ENCODE measurements around the gene PFKFB4. TPM values are rescaled to one million over a fixed set of nuclear protein-coding genes. Genes with fewer than 3 reads are reported as not detected.
"Not testable (repeated sequence)": the region's sequence is repeated elsewhere in the genome, so short reads cannot be mapped to it uniquely, and the experiment has no call there.

Gene PFKFB4
- total and polyA plus RNA-seq, 4 experiments from 2014 or later: 2.5 to 2.7 (median 2.6) TPM

DNA sequence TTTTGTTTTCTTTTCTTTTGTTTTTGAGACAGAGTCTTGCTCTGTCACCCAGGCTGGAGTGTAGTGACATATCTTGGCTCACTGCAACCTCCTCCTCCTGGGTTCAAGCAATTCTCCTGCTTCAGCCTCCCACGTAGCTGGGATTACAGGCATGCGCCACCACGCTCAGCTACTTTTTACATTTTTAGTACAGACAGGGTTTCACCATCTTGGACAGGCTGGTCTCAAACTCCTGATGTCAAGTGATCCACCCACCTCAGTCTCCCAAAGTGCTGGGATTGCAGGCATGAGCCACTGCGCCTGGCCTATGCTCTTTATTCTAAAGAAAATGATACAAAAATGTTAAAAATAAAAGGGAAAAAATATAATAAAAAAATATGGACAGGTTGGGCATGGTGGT lies 25.9 kb downstream of the PFKFB4 start:
- H3K4me3 Mint-ChIP-seq; H3K4me3 ChIP-seq (ENCODE audit: low read length in 2 of 2); intact Hi-C loops (cut with micrococcal nuclease); H3K36me3 ChIP-seq (ENCODE audit: insufficient read depth, low read length); H3K27ac Mint-ChIP-seq; H3K9me3 ChIP-seq (ENCODE audit: control insufficient read depth in 1 of 2, low read length in 2 of 2); H3K27me3 ChIP-seq (ENCODE audit: insufficient read depth, low read length); H3K4me1 ChIP-seq (ENCODE audit: insufficient read depth, low read length); H3K36me3 Mint-ChIP-seq; H3K27me3 Mint-ChIP-seq; H3K27ac ChIP-seq (ENCODE audit: low read depth, low read length); H3K4me1 Mint-ChIP-seq; H3K9me3 Mint-ChIP-seq; POLR2A ChIA-PET (ENCODE audit: partially characterized antibody); DNase-seq: not testable (repeated sequence)
- CTCF ChIA-PET (ENCODE audit: partially characterized antibody): interaction anchor here (1.0 to 1.4 kb wide), 3 partner anchors 18 to 94 kb away, joined by 3 to 5 read pairs (median 4); no protein-coding TSS in a partner anchor

- ChIA-PET POLR2A (ENCODE audit: partially characterized antibody) (no interaction called here), CTCF (ENCODE audit: partially characterized antibody) (interaction anchor here (0.7 kb wide), 1 partner anchor 93 kb away, joined by 3 read pairs; no protein-coding TSS in a partner anchor)
- H3K27me3 Mint-ChIP-seq: no peaks in the 10 kb centered on the region
- Histone ChIP-seq H3K27ac (ENCODE audit: low read depth, low read length) (no peak overlapping the region), H3K9me3 (ENCODE audit: control insufficient read depth in 1 of 2, low read length in 2 of 2) (no peaks in the 10 kb centered on the region), H3K36me3 (ENCODE audit: insufficient read depth, low read length) (no peaks in the 10 kb centered on the region), H3K4me3 (ENCODE audit: low read length in 2 of 2) (no peak overlapping the region), H3K4me1 (ENCODE audit: insufficient read depth, low read length) (no peaks in the 10 kb centered on the region), H3K27me3 (ENCODE audit: insufficient read depth, low read length) (no peaks in the 10 kb centered on the region)
- no peak for DNase-seq
- peaks cover 0 to under 1% of the 10 kb centered on the region in 2 donors for H3K36me3 Mint-ChIP-seq
- no peak overlapping the region for H3K4me3 Mint-ChIP-seq
- peaks cover 0 to 7% (median 2%) of the 10 kb centered on the region in 4 donors for H3K4me1 Mint-ChIP-seq
- no peak overlapping the region for H3K27ac Mint-ChIP-seq
- intact Hi-C loops (cut with micrococcal nuclease): no loop called here
- H3K9me3 Mint-ChIP-seq: no peaks in the 10 kb centered on the region
Observed at GRCh38 chr3:48528754-48529153, 27.8 kb downstream of the PFKFB4 start.

GRCh38 chr3:48528048-48528447 lies 28.6 kb downstream of the PFKFB4 start:
- Histone ChIP-seq H3K9me3 (ENCODE audit: control insufficient read depth in 1 of 2, low read length in 2 of 2) (no peaks in the 10 kb centered on the region), H3K36me3 (ENCODE audit: insufficient read depth, low read length) (no peaks in the 10 kb centered on the region), H3K27me3 (ENCODE audit: insufficient read depth, low read length) (no peaks in the 10 kb centered on the region), H3K4me3 (ENCODE audit: low read length in 2 of 2) (no peak overlapping the region), H3K4me1 (ENCODE audit: insufficient read depth, low read length) (no peaks in the 10 kb centered on the region), H3K27ac (ENCODE audit: low read depth, low read length) (no peak overlapping the region)
- H3K27ac Mint-ChIP-seq: peak overlapping the region in 1 of 7 donors; percentile 23
- H3K4me1 Mint-ChIP-seq: peaks cover 0 to 7% (median 2%) of the 10 kb centered on the region in 4 donors
- no peaks in the 10 kb centered on the region for H3K9me3 Mint-ChIP-seq
- H3K36me3 Mint-ChIP-seq: no peaks in the 10 kb centered on the region
- DNase-seq: no peak
- POLR2A ChIA-PET (ENCODE audit: partially characterized antibody): no interaction called here
- intact Hi-C loops (cut with micrococcal nuclease): no loop called here
- CTCF ChIA-PET (ENCODE audit: partially characterized antibody): interaction anchor here (0.7 to 0.9 kb wide), 2 partner anchors 92 kb away, joined by 3 to 5 read pairs; no protein-coding TSS in a partner anchor
- no peak overlapping the region for H3K4me3 Mint-ChIP-seq
- no peaks in the 10 kb centered on the region for H3K27me3 Mint-ChIP-seq

- no peaks in the 10 kb centered on the region for H3K36me3 Mint-ChIP-seq
- H3K4me1 Mint-ChIP-seq: peaks cover 1 to 20% (median 5%) of the 10 kb centered on the region in 4 donors
- Histone ChIP-seq H3K27me3 (ENCODE audit: insufficient read depth, low read length) (no peaks in the 10 kb centered on the region), H3K9me3 (ENCODE audit: control insufficient read depth in 1 of 2, low read length in 2 of 2) (no peaks in the 10 kb centered on the region), H3K36me3 (ENCODE audit: insufficient read depth, low read length) (no peaks in the 10 kb centered on the region), H3K27ac (ENCODE audit: low read depth, low read length) (no peak overlapping the region), H3K4me3 (ENCODE audit: low read length in 2 of 2) (no peak overlapping the region), H3K4me1 (ENCODE audit: insufficient read depth, low read length) (peaks cover 7% of the 10 kb centered on the region)
- no peaks in the 10 kb centered on the region for H3K27me3 Mint-ChIP-seq
- ChIA-PET POLR2A (ENCODE audit: partially characterized antibody) (no interaction called here), CTCF (ENCODE audit: partially characterized antibody) (interaction anchor here (0.9 to 1.2 kb wide), 3 partner anchors 18 to 91 kb away, joined by 3 read pairs; no protein-coding TSS in a partner anchor)
- no peaks in the 10 kb centered on the region for H3K9me3 Mint-ChIP-seq
- H3K4me3 Mint-ChIP-seq: no peak overlapping the region
- peak overlapping the region in 1 of 7 donors; percentile 56 for H3K27ac Mint-ChIP-seq
- DNase-seq: no peak
- intact Hi-C loops (cut with micrococcal nuclease): no loop called here
Observed at GRCh38 chr3:48524970-48525369, 31.6 kb downstream of the PFKFB4 start.

DNA sequence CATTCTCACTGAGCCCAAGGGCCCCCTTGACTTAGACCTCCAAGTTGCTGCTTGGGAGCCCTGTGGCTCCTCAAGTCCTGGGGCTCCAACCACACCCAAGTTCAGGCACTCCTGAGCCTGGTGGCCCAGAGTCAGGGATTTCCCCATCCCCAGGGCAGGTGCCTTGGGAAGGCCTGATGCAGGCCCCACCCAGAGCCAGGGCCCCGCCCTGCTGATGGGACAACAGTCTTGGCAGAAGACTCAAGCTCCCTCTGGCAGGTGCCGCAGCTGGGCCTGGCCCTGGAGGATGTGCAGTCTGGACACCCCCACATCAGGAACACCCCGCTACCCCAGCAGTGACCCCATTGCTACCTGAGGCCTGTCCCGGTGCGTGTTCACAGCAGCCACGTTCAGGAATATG lies 35.0 kb downstream of the PFKFB4 start:
- intact Hi-C loops (cut with micrococcal nuclease): no loop called here
- H3K27ac Mint-ChIP-seq: no peak overlapping the region
- no peaks in the 10 kb centered on the region for H3K27me3 ChIP-seq (ENCODE audit: insufficient read depth, low read length)
- no peaks in the 10 kb centered on the region for H3K27me3 Mint-ChIP-seq
- H3K27ac ChIP-seq (ENCODE audit: low read depth, low read length): no peak overlapping the region
- no peak for DNase-seq
- H3K36me3 ChIP-seq (ENCODE audit: insufficient read depth, low read length): no peaks in the 10 kb centered on the region
- no peak overlapping the region for H3K4me3 Mint-ChIP-seq
- peaks cover 22 to 54% (median 33%) of the 10 kb centered on the region in 4 donors for H3K4me1 Mint-ChIP-seq
- no peaks in the 10 kb centered on the region for H3K36me3 Mint-ChIP-seq
- no peak overlapping the region for H3K4me3 ChIP-seq (ENCODE audit: low read length in 2 of 2)
- H3K4me1 ChIP-seq (ENCODE audit: insufficient read depth, low read length): peaks cover 41% of the 10 kb centered on the region
- ChIA-PET POLR2A (ENCODE audit: partially characterized antibody) (no interaction called here), CTCF (ENCODE audit: partially characterized antibody) (interaction anchor here (3.9 kb wide), 1 partner anchor 86 kb away, joined by 15 read pairs; no protein-coding TSS in a partner anchor)
- no peaks in the 10 kb centered on the region for H3K9me3 Mint-ChIP-seq
- no peaks in the 10 kb centered on the region for H3K9me3 ChIP-seq (ENCODE audit: control insufficient read depth in 1 of 2, low read length in 2 of 2)

DNA sequence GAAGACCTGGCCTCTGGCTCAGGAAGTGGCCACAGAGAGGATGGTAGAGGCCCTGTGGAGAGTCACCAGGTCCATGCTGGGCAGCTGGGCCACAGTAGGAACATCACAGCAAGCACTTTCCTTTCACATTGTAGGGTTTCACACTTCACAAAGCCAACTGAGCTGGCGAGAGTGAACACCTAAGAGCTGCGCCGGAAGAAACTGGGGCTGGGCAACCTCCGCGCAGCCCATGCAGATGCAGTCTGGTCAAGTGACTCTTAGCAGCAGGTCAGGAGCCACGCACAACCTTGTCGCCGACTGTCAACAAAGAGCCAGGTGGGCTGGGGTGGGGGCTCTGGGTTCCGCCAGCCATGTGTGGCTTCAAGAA lies 37.3 kb downstream of the PFKFB4 start:
- ChIA-PET CTCF (ENCODE audit: partially characterized antibody) (interaction anchor here (1.5 to 3.9 kb wide), 3 partner anchors 20 to 118 kb away, joined by 3 to 15 read pairs (median 9); no protein-coding TSS in a partner anchor), POLR2A (ENCODE audit: partially characterized antibody) (no interaction called here)
- Mint-ChIP-seq H3K4me3 (peak overlapping the region in 1 of 8 donors; percentile 60), H3K36me3 (no peaks in the 10 kb centered on the region), H3K27me3 (no peaks in the 10 kb centered on the region), H3K27ac (peak overlapping the region in 5 of 7 donors; percentile 4 to 78 (median 55)), H3K4me1 (peaks cover 38 to 73% (median 54%) of the 10 kb centered on the region in 4 donors), H3K9me3 (no peaks in the 10 kb centered on the region)
- Histone ChIP-seq H3K27ac (ENCODE audit: low read depth, low read length) (no peak overlapping the region), H3K27me3 (ENCODE audit: insufficient read depth, low read length) (no peaks in the 10 kb centered on the region), H3K4me3 (ENCODE audit: low read length in 2 of 2) (no peak overlapping the region), H3K9me3 (ENCODE audit: control insufficient read depth in 1 of 2, low read length in 2 of 2) (no peaks in the 10 kb centered on the region), H3K36me3 (ENCODE audit: insufficient read depth, low read length) (no peaks in the 10 kb centered on the region), H3K4me1 (ENCODE audit: insufficient read depth, low read length) (peaks cover 65% of the 10 kb centered on the region)
- DNase-seq: no peak
- intact Hi-C loops (cut with micrococcal nuclease): no loop called here

DNA sequence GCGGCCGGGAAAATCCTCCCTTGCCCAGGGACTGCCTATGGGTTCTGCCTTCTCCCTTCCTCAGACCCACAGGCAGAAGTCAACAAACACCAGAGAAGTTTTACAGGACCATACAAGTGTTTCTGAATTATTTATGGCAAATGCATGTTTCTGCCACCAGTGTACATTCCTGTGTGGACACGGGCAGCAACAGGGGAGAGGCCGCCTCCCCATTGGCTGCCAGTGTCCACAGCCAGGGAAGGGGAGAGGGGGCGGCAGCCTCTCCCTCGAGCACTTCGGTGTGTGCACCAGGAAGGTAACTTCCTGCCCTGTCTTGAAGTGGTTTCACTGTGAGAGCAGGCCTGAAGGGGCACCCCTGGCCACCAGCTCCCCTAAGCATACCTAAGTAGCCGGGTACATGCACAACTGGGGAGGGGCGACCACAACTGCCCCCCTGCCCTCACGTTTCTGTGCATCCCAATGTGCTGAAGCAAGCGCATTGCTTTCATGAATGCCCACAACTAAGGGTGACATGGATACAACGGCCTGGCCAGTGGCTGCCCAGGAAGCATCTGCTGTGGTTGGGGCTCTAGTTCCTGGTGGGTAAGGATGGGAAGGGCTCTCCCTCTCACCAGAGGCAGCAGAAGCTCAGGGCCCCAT lies 37.8 kb downstream of the PFKFB4 start:
- ChIA-PET CTCF (ENCODE audit: partially characterized antibody) (interaction anchor here (1.5 to 3.9 kb wide), 3 partner anchors 19 to 118 kb away, joined by 3 to 15 read pairs (median 9); no protein-coding TSS in a partner anchor), POLR2A (ENCODE audit: partially characterized antibody) (no interaction called here)
- Histone ChIP-seq H3K4me3 (ENCODE audit: low read length in 2 of 2) (no peak overlapping the region), H3K27ac (ENCODE audit: low read depth, low read length) (no peak overlapping the region), H3K36me3 (ENCODE audit: insufficient read depth, low read length) (no peaks in the 10 kb centered on the region), H3K4me1 (ENCODE audit: insufficient read depth, low read length) (peaks cover 70% of the 10 kb centered on the region), H3K9me3 (ENCODE audit: control insufficient read depth in 1 of 2, low read length in 2 of 2) (no peaks in the 10 kb centered on the region), H3K27me3 (ENCODE audit: insufficient read depth, low read length) (no peaks in the 10 kb centered on the region)
- Mint-ChIP-seq H3K36me3 (no peaks in the 10 kb centered on the region), H3K4me3 (peak overlapping the region in 5 of 8 donors; percentile 35 to 60 (median 44)), H3K27me3 (no peaks in the 10 kb centered on the region), H3K4me1 (peaks cover 43 to 74% (median 58%) of the 10 kb centered on the region in 4 donors), H3K27ac (peak overlapping the region; percentile 22 to 81 (median 76)), H3K9me3 (no peaks in the 10 kb centered on the region)
- intact Hi-C loops (cut with micrococcal nuclease): no loop called here
- DNase-seq: peak in 1 of 5 donors; percentile 22
